SIG-M5 treated with dmso at 0.1 percent for 504 hours (cell line): ENCODE measurements around the gene PGS1.
A peak's percentile ranks its signal among the peaks of the same experiment; 100 is the strongest.

Experiments used
- DNase-seq: peaks from one replicate; lab custom pipeline; 2025; ENCODE audit not compliant: unreplicated experiment; lab: John Stamatoyannopoulos, UW

The PGS1 gene

GRCh38 chr17:78346605-78347250, 31.7 kb upstream of the PGS1 start:
- no peak for DNase-seq

DNA sequence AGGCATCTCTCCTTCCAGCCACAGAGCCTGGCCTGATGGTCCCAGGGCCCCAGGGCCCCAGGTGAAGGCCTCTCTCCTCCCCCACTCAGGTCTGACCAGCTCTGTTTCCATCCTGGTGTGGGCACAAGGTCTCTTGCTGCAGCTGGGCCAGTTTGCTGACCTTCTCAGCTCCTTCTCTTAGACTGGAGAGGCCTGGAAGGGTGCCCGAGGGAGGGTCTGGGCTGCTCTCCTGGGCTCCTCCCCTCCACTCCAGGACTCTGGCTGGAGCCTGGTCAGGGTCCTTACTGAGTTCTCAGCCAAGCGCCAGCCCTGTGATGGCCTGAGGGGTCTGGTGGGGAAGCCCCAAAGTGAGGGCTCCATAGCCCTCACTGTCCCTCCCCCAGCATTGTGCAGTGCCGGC, 31.0 kb upstream of the PGS1 start:
- DNase-seq = no peak

DNA sequence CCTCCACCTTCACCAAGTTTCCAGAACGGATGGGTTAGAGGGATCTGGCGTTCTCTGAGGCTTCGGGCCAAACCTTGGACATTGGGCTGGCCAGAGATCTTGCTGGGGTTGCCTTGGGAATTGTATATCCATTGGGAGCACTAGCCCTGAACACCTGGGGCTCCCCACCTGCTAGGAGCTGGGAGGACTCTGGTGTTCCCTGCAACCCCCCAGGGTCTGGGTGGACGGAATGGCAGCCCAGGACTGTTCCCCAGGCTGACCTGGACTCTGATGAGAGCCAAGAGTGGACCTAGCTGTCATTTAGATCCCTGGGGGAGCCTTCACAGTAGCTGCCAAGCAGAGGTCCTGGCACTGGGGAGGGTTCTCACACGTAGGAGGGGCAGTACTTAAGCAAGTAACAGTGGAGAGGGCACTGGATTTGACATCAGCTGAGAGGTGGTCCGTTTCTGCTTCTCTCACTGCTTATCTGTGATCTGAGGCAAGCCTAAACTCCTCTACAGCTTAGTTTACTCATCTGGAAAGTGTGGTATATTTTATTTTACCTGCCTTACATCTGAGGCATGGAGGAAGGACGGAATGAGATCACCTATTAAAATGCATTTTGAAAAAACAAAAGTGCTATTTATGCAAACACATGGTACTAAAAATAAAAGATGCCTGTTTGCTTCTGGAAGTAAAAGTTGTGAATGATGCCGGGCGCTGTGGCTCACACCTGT, 30.2 kb upstream of the PGS1 start:
- DNase-seq = no peak

- DNase-seq = no peak
Observed at GRCh38 chr17:78349891-78350642, 28.4 kb upstream of the PGS1 start.

DNA sequence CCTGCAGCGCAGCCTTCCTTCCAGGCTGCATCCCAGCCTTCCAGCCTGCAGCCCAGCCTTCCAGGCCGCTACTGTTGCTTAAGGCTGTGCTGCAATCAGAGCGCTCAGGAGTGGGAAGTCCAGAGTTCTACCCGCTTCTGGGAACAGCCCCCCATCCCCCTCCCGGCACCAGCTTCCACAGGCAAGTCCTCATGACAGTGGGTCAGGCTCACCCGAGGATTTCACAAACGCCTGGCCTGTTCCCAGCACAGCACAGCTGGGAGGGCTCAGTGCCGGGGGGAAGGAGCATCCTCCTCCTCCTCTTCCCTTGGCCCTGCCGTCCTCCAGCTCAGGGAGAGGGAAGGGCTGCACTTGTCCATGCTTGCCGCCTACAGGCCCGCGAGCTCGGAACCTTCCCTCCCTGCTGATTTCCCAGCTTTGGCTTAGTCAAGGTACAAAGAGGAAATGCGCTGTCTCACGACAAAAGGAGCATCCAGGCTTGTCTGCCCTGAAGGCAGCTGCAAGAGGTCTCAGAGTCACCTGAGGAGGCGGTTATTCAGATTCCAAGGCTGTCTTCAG, 26.9 kb upstream of the PGS1 start:
- no peak for DNase-seq

DNA sequence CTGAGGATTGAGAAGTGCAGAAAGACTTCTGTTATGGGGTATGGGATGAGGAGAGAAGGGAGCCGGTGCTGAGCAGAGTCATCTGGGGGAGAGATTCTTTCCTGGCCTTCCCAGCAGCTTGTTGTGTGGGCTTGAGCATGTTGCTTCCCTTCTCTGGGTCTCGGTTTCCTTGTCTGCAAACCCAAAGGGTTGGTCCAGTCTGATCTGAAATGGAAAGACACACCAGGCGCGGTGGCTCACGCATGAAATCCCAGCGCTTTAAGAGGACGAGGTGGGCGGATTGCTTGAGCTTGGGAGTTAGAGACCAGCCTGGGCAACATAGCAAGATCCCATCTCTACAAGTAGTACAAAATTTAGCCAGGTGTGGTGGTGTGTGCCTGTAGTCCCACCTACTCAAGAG, 24.6 kb upstream of the PGS1 start:
- DNase-seq = no peak

DNA sequence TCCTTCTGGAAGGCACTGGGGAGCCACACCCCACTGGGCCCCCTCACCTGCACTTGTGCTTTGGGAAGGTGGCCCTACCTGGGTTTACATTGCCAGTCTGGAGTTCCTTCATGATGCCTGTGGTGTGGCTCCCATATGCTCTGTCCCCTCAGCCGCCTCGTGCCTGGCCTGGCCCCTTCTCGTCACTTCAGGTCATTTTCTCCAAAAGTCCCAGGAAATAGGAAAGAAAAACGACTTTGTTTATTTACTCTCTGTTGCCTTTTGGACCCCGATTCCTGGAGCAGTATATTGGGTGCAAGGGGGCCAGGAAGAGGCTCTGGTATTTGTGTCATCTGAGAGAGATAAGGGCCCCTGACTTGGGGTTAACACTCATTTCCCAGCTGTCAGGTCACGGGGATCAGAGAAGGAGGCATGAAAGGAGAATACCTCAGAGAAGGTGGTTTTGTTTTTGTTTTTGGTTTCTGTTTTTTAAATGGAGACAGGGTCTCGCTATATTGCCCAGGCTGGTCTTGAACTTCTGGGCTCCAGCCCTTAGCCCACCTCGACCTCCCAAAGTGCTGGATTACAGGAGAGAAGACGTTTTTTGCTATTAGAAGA, 23.3 kb upstream of the PGS1 start:
- DNase-seq = no peak

- DNase-seq = no peak
Observed at GRCh38 chr17:78355701-78356100, 22.7 kb upstream of the PGS1 start.

DNA sequence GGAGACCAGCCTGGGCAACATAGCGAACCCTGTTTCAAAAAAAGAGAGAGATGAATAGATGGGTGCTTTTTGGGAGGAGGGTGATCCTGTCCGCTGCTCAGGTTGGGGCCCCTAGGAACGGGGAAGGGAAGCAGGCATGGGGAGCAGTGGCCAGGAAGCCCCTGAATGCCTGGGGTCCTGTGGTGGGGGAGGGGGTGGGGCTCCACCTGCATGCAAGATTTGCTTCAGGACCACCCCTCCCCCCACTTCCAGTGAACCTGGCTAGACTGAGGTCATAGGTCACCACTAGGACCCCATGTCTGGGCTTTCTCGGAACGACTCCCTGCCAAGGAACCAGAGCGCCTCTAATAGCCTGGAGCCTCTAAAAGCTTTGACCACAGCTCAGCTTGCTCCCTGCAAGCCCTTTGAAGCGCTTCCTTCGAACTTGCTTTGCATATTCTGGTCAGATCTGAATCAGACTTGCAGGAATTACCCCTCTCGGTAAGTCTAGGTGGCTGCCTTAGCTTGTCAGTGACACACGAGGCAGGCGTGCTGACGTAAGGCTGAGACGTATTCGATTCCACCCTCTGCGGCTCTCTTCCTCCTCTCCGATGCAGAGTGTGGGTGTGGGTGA, 22.2 kb upstream of the PGS1 start:
- peak; percentile 79 for DNase-seq

GRCh38 chr17:78357177-78357586, 21.3 kb upstream of the PGS1 start:
- DNase-seq = no peak

- no peak for DNase-seq
Observed at GRCh38 chr17:78357672-78358537, 20.5 kb upstream of the PGS1 start.

- no peak for DNase-seq
Observed at GRCh38 chr17:78358538-78359320, 19.7 kb upstream of the PGS1 start.

DNA sequence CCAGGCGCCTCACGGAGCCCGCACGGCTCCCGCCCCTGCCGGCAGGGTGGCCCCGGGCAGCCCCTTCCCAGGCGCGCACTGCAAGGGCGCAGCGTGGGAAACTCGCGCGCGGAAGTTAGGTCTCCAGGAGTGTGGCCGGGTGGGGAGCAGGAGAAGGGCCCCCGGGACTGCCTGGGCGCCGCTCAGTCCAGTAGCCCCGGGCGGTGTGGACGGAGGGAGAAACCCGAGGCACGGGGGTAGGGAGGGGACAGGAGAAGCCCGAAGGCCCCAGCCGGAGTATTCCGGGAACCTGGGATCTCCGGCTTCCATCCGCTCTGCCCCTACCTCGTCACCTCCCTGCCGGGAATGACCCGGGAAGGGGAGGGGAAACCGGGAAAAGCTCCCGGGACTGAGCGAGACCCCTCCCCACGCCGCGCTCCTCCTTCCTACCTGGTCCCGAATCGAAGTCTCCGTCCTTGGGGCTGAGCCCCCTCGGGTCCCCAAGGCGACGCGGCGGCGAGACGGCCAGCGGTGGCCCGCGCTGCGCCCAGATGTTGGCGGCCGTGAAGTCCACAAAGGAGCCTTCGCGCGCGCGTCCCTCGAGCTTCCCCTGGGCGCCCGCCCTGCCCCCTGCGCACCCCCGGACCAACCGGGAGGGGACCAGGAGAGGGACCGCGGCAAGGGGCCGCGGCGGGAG, 19.0 kb upstream of the PGS1 start:
- no peak for DNase-seq

- DNase-seq = peak; percentile 84
Observed at GRCh38 chr17:78359997-78360370, 18.5 kb upstream of the PGS1 start, which contains the start of gene SOCS3. SOCS3 (minus strand) TSS chr17:78360077; CDS start chr17:78359095, 982 bp downstream.

GRCh38 chr17:78360371-78361224, 17.9 kb upstream of the PGS1 start:
- DNase-seq = peak; percentile 73

DNA sequence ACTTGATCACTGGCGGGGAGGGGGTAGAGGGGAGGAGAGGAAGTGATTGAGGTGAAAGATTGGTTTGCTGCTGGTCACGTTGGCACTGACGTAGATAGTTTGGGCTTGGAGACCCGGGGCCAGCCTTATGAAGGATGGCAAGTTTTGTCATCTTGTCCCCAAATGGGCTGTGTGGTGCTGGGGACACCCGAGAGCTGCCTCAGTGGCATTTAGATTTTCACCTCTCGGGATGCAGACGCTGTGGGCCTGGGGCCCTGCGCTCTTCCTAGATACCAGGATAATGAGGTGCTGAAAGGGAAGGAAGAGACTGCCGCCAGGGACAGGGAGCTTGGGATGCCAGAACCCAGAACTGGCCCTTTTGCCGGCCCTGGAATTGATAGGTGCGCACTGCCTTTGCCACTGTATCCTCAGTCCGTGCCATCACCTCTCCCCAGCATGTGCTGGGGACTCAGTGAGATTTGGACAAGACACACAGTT, 17.2 kb upstream of the PGS1 start:
- DNase-seq = no peak

GRCh38 chr17:78362232-78362631, 16.2 kb upstream of the PGS1 start:
- no peak for DNase-seq

DNA sequence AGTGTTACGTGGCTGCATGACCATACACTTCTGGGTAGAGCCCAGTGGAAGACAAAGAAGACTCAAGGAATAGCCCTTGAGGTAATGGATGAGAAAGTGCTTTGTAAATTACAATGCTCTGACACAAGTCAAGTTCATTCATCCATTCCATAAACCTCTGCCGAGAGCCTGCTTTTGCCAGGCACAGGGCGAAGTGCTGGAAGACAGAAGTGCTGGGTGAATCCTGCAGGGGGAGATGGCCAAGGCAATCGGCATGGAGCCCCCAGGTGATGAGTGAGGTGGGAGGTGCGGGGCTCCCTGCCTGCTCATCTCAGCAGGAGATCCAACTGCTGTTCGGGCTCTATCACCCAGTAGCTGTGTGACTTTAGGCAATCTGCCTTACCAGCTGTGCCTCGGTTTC, 15.8 kb upstream of the PGS1 start:
- DNase-seq = no peak
